Lung (tissue), 12 donors: ENCODE data around the gene ALPI. TPM values are rescaled to one million over a fixed set of nuclear protein-coding genes. Genes with fewer than 3 reads are reported as not detected.
A peak's percentile ranks its signal among the peaks of the same experiment; 100 is the strongest.
"Not testable (repeated sequence)": the region's sequence is repeated elsewhere in the genome, so short reads cannot be mapped to it uniquely, and the experiment has no call there.

Source experiments
- ATAC-seq: fragments of 200-7000 bp; cut with Tn5 transposase; one replicate; pipeline ENCODE4 v1.9.1; 2020; ENCODE audit warnings: moderate number of reproducible peaks; ENCODE audit not compliant: insufficient read depth, low FRiP score
- DNase-seq, 3 donors: peaks; one replicate each; pipeline ENCODE4 v3.0.0-alpha.2; 2013 to 2017
- H3K27ac ChIP-seq, 2 donors: one replicate each; pipeline ENCODE4 v1.5.1; 2013; ENCODE audit warnings: mild to moderate bottlenecking in 2 of 2, moderate library complexity in 2 of 2, control low read depth in 1 of 2, inconsistent platforms in 1 of 2, low read depth in 1 of 2, low read length in 1 of 2
- H3K27me3 ChIP-seq, 3 donors: one replicate each; pipeline ENCODE4 v1.5.1; 2013; ENCODE audit warnings: low read length in 2 of 3; ENCODE audit not compliant: control insufficient read depth in 3 of 3, insufficient read depth in 3 of 3
- H3K36me3 ChIP-seq, 4 donors: one replicate each; pipeline ENCODE4 v1.5.1; 2013; ENCODE audit warnings: low read length in 4 of 4, mild to moderate bottlenecking in 1 of 4, moderate library complexity in 1 of 4; ENCODE audit not compliant: control insufficient read depth in 4 of 4, insufficient read depth in 4 of 4
- H3K4me1 ChIP-seq, 5 donors: one replicate each; pipeline ENCODE4 v1.5.1; 2013; ENCODE audit warnings: low read length in 5 of 5, mild to moderate bottlenecking in 2 of 5, moderate library complexity in 1 of 5; ENCODE audit not compliant: control insufficient read depth in 5 of 5, insufficient read depth in 5 of 5
- H3K4me3 ChIP-seq: one replicate; pipeline ENCODE4 v1.5.1; 2013; ENCODE audit warnings: mild to moderate bottlenecking, control low read depth, moderate library complexity
- H3K9ac ChIP-seq, 2 donors: one replicate each; pipeline ENCODE4 v1.5.1; 2013; ENCODE audit warnings: low read length in 2 of 2, control low read depth in 1 of 2; ENCODE audit not compliant: insufficient read depth in 1 of 2
- H3K9me3 ChIP-seq, 4 donors: one replicate each; pipeline ENCODE4 v1.5.1; 2013; ENCODE audit warnings: low read length in 3 of 4, mild to moderate bottlenecking in 1 of 4, moderate library complexity in 1 of 4; ENCODE audit not compliant: control insufficient read depth in 4 of 4, insufficient read depth in 3 of 4
- CTCF ChIP-seq: IDR thresholded peaks from 2 replicates; pipeline ENCODE4 v1.5.1; 2012; ENCODE audit warnings: mild to moderate bottlenecking; ENCODE audit errors: control extremely low read depth, extremely low read depth
- WGBS, 2 donors: extraction: QIAGEN DNeasy Blood & Tissue Kit; methylation state at CpG; one replicate each; pipeline ENCODE4 v1.1.7; 2013; 5-methylcytosine and 5-hydroxymethylcytosine counted together
- polyA plus RNA-seq, 2 donors: library from polyadenylated mRNA; stranded (reverse); fragments of 200-250 nt; gene quantifications; one replicate each; pipeline ENCODE4 v1.2.1, GENCODE V29; 2013
- total RNA-seq, 2 donors: library from RNA; depleted of rRNA in 1 of 2; stranded (reverse); fragments of >200 nt in 1 of 2; gene quantifications; one replicate each; pipeline ENCODE4 v1.2.1, GENCODE V29; 2014 to 2021
- donor health status: control.
- donor health status: control.
- donor health status: Bipolar disorder and iron deficiency.
- donor health status: healthy.
- donor health status: DM: yes; HTN: yes; CAD: no.

Gene ALPI
- total and polyA plus RNA-seq, 4 donors, result not detected

GRCh38 chr2:232441147-232441651 is 14.8 kb upstream of the ALPI start:
- Histone ChIP-seq H3K36me3 (no peaks in the 10 kb centered on the region), H3K27me3 (no peaks in the 10 kb centered on the region), H3K9ac (no peak overlapping the region), H3K4me1 (no peaks in the 10 kb centered on the region), H3K27ac (no peak overlapping the region), H3K4me3 (no peak overlapping the region), H3K9me3 (no peaks in the 10 kb centered on the region)
- WGBS, 2 donors, result 74 to 76% methylated on average over 11 to 12 of the region's 12 CpGs
- no peak for TF ChIP-seq CTCF
- no peak for DNase-seq
- ATAC-seq, result no peak

DNA sequence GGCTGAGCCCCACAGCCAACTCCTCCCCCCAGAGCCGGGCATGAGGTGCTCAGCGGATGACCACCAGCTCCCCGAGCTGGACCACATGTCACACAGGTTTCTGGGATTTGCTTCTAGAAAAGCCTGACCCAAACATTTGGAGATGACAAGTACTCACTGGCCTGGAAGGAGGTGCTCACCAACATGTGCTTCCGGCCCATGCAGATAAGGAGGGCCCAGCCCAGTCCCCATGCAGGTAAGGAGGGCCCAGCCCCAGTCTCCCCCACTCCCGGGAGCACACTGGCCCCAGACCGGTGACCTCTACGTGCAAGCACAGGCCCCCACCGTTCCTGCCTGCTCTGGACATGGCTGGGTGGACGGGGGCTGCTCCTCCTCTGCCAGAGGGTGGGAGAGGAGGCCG is 14.0 kb upstream of the ALPI start:
- H3K4me3 ChIP-seq, H3K9ac ChIP-seq, H3K9me3 ChIP-seq, DNase-seq, ATAC-seq, H3K36me3 ChIP-seq, H3K27me3 ChIP-seq, H3K4me1 ChIP-seq, H3K27ac ChIP-seq: not testable (repeated sequence)
- WGBS, 2 donors, result 80 to 91% methylated on average over 9 of the region's 10 CpGs

GRCh38 chr2:232442431-232442830 is 13.5 kb upstream of the ALPI start:
- H3K9ac ChIP-seq, H3K27ac ChIP-seq, H3K27me3 ChIP-seq, H3K4me1 ChIP-seq, H3K36me3 ChIP-seq, ATAC-seq, H3K9me3 ChIP-seq, H3K4me3 ChIP-seq: not testable (repeated sequence)
- peak; percentile 58 to 67 (median 63) for DNase-seq
- 69 to 79% methylated on average over 11 to 13 of the region's 13 CpGs for WGBS, 2 donors

- not testable (repeated sequence) for H3K9ac ChIP-seq, H3K9me3 ChIP-seq, H3K4me1 ChIP-seq, H3K27me3 ChIP-seq, H3K36me3 ChIP-seq, H3K27ac ChIP-seq, DNase-seq, ATAC-seq, H3K4me3 ChIP-seq
- WGBS, 2 donors, result 79 to 100% methylated on average over 5 to 13 of the region's 13 CpGs
These were observed 12.9 kb upstream of the ALPI start for GRCh38 chr2:232443047-232443446.

GRCh38 chr2:232443669-232444408 is 12.1 kb upstream of the ALPI start:
- not testable (repeated sequence) for H3K9me3 ChIP-seq, H3K36me3 ChIP-seq, H3K4me1 ChIP-seq, DNase-seq, H3K27me3 ChIP-seq, H3K27ac ChIP-seq, H3K4me3 ChIP-seq, H3K9ac ChIP-seq, ATAC-seq
- WGBS, 2 donors, result 75 to 81% methylated on average over 11 to 17 of the region's 21 CpGs
